ENCODE data around the gene PRDM8. TPM values are rescaled to one million over a fixed set of nuclear protein-coding genes. Genes with fewer than 3 reads are reported as not detected.

Gene PRDM8
- total RNA-seq, 4 donors from 2014 or later, result 1.3 to 5.4 (median 2.4) TPM

DNA sequence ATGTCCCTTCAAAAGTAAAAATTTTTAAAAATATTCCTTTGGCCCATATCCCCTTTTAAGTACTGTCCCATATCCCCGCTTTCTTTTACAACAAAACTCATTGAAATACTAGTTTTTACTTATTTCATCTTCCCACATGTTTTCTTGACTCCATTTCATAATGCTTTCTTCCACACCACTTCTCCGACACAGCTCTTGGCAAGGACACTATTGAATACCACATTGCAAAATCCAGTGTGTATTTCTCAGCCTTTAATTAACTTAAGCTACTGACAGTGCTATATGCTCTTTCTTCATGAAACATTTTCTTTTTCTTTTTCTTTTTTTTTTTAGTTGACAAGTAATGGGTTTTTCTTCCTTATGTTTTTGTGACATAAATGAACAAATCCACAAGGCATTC is 28.8 kb downstream of the PRDM8 start:
- Histone ChIP-seq H3K4me3 (replicated peaks in 1 of 3) (no peak overlapping the region), H3K9me3 (no peaks in the 10 kb centered on the region), H3K4me1 (no peaks in the 10 kb centered on the region), H3K36me3 (no peaks in the 10 kb centered on the region), H3K27me3 (no peaks in the 10 kb centered on the region), H3K27ac (no peak overlapping the region)
- intact Hi-C loops (cut with DNase I), result loop anchor here (10.0 kb wide), 1 partner anchor 99 kb away; no protein-coding TSS in a partner anchor
- DNase-seq, result no peak
- 46 to 48% methylated on average over 2 of the region's 2 CpGs for WGBS, 2 donors
- no peak for TF ChIP-seq POLR2A (IDR thresholded peaks at IDR 0.05)
- TF ChIP-seq, protein P1, sequence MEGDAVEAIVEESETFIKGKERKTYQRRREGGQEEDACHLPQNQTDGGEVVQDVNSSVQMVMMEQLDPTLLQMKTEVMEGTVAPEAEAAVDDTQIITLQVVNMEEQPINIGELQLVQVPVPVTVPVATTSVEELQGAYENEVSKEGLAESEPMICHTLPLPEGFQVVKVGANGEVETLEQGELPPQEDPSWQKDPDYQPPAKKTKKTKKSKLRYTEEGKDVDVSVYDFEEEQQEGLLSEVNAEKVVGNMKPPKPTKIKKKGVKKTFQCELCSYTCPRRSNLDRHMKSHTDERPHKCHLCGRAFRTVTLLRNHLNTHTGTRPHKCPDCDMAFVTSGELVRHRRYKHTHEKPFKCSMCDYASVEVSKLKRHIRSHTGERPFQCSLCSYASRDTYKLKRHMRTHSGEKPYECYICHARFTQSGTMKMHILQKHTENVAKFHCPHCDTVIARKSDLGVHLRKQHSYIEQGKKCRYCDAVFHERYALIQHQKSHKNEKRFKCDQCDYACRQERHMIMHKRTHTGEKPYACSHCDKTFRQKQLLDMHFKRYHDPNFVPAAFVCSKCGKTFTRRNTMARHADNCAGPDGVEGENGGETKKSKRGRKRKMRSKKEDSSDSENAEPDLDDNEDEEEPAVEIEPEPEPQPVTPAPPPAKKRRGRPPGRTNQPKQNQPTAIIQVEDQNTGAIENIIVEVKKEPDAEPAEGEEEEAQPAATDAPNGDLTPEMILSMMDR (IDR thresholded peaks at IDR 0.05), result no peak

DNA sequence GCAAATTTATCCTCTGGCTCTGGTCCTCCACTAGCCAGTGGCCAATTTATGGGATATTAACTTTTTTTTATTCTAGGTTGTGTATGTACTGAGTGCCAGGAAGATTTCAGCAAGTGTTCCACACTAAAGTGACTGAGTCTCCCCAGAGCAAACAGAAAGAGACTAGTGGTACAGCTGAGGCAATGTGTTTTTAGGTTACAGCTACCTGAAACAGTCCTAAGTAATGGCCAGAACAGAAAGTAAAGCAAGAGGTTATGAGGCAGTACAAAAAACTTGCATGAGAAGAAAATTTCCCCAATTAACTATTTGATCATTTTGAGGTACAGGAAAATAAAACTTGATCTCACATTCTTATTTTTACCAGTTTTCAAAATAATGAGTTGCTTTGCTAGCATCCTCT is 31.2 kb downstream of the PRDM8 start:
- Histone ChIP-seq H3K4me3 (replicated peaks in 1 of 3) (no peak overlapping the region), H3K9me3 (no peaks in the 10 kb centered on the region), H3K36me3 (no peaks in the 10 kb centered on the region), H3K27ac (no peak overlapping the region), H3K4me1 (no peaks in the 10 kb centered on the region), H3K27me3 (no peaks in the 10 kb centered on the region)
- no peak for DNase-seq
- no peak for TF ChIP-seq POLR2A (IDR thresholded peaks at IDR 0.05)
- TF ChIP-seq, protein P1 (IDR thresholded peaks at IDR 0.05), result no peak
- intact Hi-C loops (cut with DNase I), result loop anchor here (10.0 kb wide), 1 partner anchor 96 kb away; no protein-coding TSS in a partner anchor

DNA sequence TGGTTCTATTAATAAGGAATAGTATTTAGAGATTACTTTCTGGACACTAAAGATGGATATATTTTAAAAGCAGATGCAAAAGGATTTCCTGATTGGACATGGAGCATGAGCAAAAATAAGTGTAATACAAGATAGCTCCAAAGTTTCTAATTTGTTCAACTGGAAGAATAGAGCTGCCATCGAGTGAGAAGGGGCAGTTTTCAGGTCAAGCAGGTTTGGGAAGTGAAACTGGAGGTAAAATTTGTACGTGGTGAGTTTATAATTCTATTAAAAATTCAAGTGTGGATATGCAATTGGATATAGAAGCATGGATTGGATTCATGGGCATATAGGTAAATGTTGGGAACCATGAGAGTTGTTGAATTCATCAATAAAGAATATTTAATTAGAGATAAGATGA is 31.8 kb downstream of the PRDM8 start:
- DNase-seq, result no peak
- Histone ChIP-seq H3K4me1 (no peaks in the 10 kb centered on the region), H3K27ac (no peak overlapping the region), H3K36me3 (no peaks in the 10 kb centered on the region), H3K9me3 (no peaks in the 10 kb centered on the region), H3K4me3 (replicated peaks in 1 of 3) (no peak overlapping the region), H3K27me3 (no peaks in the 10 kb centered on the region)
- WGBS, 2 donors, result 51 to 61% methylated on average over 2 of the region's 2 CpGs
- intact Hi-C loops (cut with DNase I), result loop anchor here (10.0 kb wide), 1 partner anchor 96 kb away; no protein-coding TSS in a partner anchor
- TF ChIP-seq, protein P1 (IDR thresholded peaks at IDR 0.05), result no peak
- TF ChIP-seq POLR2A (IDR thresholded peaks at IDR 0.05), result no peak

DNA sequence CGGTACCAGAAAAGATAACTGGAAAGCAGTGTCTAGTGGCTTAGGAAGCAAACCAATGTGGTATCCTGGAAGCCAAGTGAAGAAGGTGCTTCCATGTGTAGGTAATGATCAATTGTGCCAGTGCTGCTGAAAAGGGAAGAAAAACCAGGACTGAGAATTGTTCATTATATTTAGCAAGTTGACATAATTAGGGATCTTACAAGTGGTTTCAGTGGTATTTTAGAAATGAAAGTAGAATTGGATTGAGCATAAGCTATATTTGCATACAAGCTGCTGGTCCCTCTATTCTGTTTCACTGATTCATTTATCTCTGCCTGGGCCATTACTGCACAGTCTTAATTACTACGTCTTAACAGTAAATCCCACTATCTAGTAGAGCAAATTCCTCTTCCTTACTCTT is 32.3 kb downstream of the PRDM8 start:
- 92 to 93% methylated on average over 2 of the region's 2 CpGs for WGBS, 2 donors
- no peak overlapping the region for H3K4me3 ChIP-seq (replicated peaks in 1 of 3)
- no peak overlapping the region for H3K27ac ChIP-seq
- intact Hi-C loops (cut with DNase I), result loop anchor here (10.0 kb wide), 1 partner anchor 95 kb away; no protein-coding TSS in a partner anchor
- TF ChIP-seq, protein P1 (IDR thresholded peaks at IDR 0.05), result no peak
- TF ChIP-seq POLR2A (IDR thresholded peaks at IDR 0.05), result no peak
- DNase-seq, result no peak
- no peaks in the 10 kb centered on the region for H3K27me3 ChIP-seq
- H3K36me3 ChIP-seq, result no peaks in the 10 kb centered on the region
- no peaks in the 10 kb centered on the region for H3K4me1 ChIP-seq
- no peaks in the 10 kb centered on the region for H3K9me3 ChIP-seq

DNA sequence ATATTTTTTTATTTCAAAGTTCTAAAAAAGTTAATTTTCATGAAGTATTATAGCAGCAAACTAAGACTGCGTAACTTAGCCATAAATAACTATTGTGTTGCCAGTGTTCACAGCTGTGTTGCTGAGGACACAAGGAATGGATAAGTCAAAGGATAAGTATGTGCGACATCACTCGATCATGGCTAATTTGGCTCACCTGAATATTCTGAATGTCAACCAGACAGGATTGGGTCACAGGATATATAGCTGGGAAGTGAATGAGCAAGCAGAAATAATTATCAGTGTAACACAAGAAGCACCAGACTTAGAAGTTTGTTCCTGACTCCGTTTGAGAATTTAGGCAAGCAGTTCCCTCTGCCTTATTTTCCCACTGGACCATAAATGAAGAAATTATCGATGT is 33.9 kb downstream of the PRDM8 start:
- Histone ChIP-seq H3K9me3 (no peaks in the 10 kb centered on the region), H3K27ac (no peak overlapping the region), H3K4me3 (replicated peaks in 1 of 3) (no peak overlapping the region), H3K36me3 (no peaks in the 10 kb centered on the region), H3K27me3 (no peaks in the 10 kb centered on the region), H3K4me1 (no peaks in the 10 kb centered on the region)
- intact Hi-C loops (cut with DNase I), result no loop called here
- TF ChIP-seq, protein P1 (IDR thresholded peaks at IDR 0.05), result no peak
- TF ChIP-seq POLR2A (IDR thresholded peaks at IDR 0.05), result no peak
- WGBS, 2 donors, result 87 to 88% methylated on average over 5 of the region's 5 CpGs
- no peak for DNase-seq

All from thyroid gland (tissue), 4 donors.